OCI-LY7 (cell line): ENCODE results near the gene PDE11A. TPM values are rescaled to one million over a fixed set of nuclear protein-coding genes. Genes with fewer than 3 reads are reported as not detected.

ENCODE experiments used
- BruUV-seq: library from RNA; stranded (reverse); fragments of 400-500 nt; replicated peaks from 2 replicates; lab custom pipeline; 2021; lab: Mats Ljungman, UMichigan
- CTCF ChIA-PET: fragments of 300-600 bp; sonication (Branson Sonifier 250); formaldehyde crosslinking; loops from one replicate; lab custom pipeline; 2022; ENCODE audit warnings: antibody characterized with exemption; ENCODE audit not compliant: unreplicated experiment; lab: Charles Lee
- POLR2A ChIA-PET: fragments of 300-600 bp; sonication (Branson Sonifier 250); formaldehyde crosslinking; loops from one replicate; lab custom pipeline; 2022; ENCODE audit warnings: antibody characterized with exemption; lab: Charles Lee
- DNase-seq: peaks from one replicate; pipeline ENCODE4 v3.0.0-alpha.2; 2015; ENCODE audit warnings: low spot score
- H2AFZ ChIP-seq: fragments of 200-600 bp; sonication (generic), shearing (Covaris generic); 2 replicates; pipeline ENCODE4 v1.6.1; 2014; ENCODE audit warnings: mild to moderate bottlenecking, antibody characterized with exemption, low read length, moderate library complexity
- H3K27ac ChIP-seq: fragments of 200-600 bp; sonication (generic); 2 replicates; pipeline ENCODE4 v1.5.1; 2014; ENCODE audit warnings: mixed run types, low read depth, mild to moderate bottlenecking, moderate library complexity, low read length, inconsistent platforms; ENCODE audit not compliant: poor library complexity, severe bottlenecking
- H3K36me3 ChIP-seq: fragments of 200-600 bp; sonication (generic); 2 replicates; pipeline ENCODE4 v1.6.1; 2014; ENCODE audit warnings: mild to moderate bottlenecking, antibody characterized with exemption, low read length, moderate library complexity, mixed read lengths; ENCODE audit not compliant: insufficient read depth
- H3K4me1 ChIP-seq: fragments of 200-600 bp; sonication (generic); 2 replicates; pipeline ENCODE4 v1.5.1; 2014; ENCODE audit warnings: mild to moderate bottlenecking, low read length; ENCODE audit not compliant: insufficient read depth, poor library complexity, severe bottlenecking
- H3K4me2 ChIP-seq: fragments of 200-600 bp; sonication (generic); 2 replicates; pipeline ENCODE4 v1.6.1; 2014; ENCODE audit warnings: mild to moderate bottlenecking, low read length
- H3K4me3 ChIP-seq: fragments of 200-600 bp; sonication (generic); 2 replicates; pipeline ENCODE4 v1.5.1; 2014; ENCODE audit warnings: mild to moderate bottlenecking, low read depth, low read length; ENCODE audit not compliant: poor library complexity, severe bottlenecking
- H3K79me2 ChIP-seq: fragments of 200-600 bp; sonication (generic); 2 replicates; pipeline ENCODE4 v1.6.1; 2016; ENCODE audit warnings: low read depth, mild to moderate bottlenecking, low read length, moderate library complexity, mixed read lengths; ENCODE audit not compliant: insufficient read depth
- H3K9me2 ChIP-seq: fragments of 200-600 bp; sonication (generic); 2 replicates; pipeline ENCODE4 v1.6.1; 2016; ENCODE audit warnings: mild to moderate bottlenecking, low read length, mixed read lengths; ENCODE audit not compliant: insufficient read depth
- H3K9me3 ChIP-seq: fragments of 200-600 bp; sonication (generic); 2 replicates; pipeline ENCODE4 v1.6.1; 2014; ENCODE audit warnings: mild to moderate bottlenecking, mixed run types, low read length, mixed read lengths
- H4K20me1 ChIP-seq: fragments of 200-600 bp; sonication (generic); 2 replicates; pipeline ENCODE4 v1.6.1; 2014; ENCODE audit warnings: mild to moderate bottlenecking, antibody characterized with exemption, low read length, moderate library complexity, mixed read lengths; ENCODE audit not compliant: insufficient read depth
- EZH2phosphoT487 ChIP-seq: fragments of 200-600 bp; sonication (generic); IDR thresholded peaks from 2 replicates; pipeline ENCODE4 v1.6.1; 2018; ENCODE audit warnings: low read depth, borderline replicate concordance, mild to moderate bottlenecking, mixed run types, antibody characterized with exemption, low read length, moderate library complexity, mixed read lengths
- intact Hi-C: fragments of 100-400 bp; cut with micrococcal nuclease; formaldehyde crosslinking; loops from one replicate; pipeline ENCODE4 v1.10.0; 2022; ENCODE audit not compliant: unreplicated experiment
- total RNA-seq, 2 experiments: library from RNA; depleted of rRNA in 1 of 2; stranded (reverse); fragments of >200 nt in 1 of 2; shearing (Covaris generic) in 1 of 2; gene quantifications; 2 replicates each; pipeline ENCODE4 v1.2.3, GENCODE V29; 2014 to 2022
- TF ChIP-seq, protein P1 (sequence below): fragments of 200-600 bp; sonication (generic); conservative IDR thresholded peaks from 2 replicates; pipeline ENCODE4 v1.5.1; 2014; ENCODE audit warnings: mild to moderate bottlenecking, antibody characterized with exemption, low read length, moderate library complexity, mixed read lengths

PDE11A gene
- total RNA-seq, 2 experiments from 2014 or later = 0.03 TPM; not detected in 1

DNA sequence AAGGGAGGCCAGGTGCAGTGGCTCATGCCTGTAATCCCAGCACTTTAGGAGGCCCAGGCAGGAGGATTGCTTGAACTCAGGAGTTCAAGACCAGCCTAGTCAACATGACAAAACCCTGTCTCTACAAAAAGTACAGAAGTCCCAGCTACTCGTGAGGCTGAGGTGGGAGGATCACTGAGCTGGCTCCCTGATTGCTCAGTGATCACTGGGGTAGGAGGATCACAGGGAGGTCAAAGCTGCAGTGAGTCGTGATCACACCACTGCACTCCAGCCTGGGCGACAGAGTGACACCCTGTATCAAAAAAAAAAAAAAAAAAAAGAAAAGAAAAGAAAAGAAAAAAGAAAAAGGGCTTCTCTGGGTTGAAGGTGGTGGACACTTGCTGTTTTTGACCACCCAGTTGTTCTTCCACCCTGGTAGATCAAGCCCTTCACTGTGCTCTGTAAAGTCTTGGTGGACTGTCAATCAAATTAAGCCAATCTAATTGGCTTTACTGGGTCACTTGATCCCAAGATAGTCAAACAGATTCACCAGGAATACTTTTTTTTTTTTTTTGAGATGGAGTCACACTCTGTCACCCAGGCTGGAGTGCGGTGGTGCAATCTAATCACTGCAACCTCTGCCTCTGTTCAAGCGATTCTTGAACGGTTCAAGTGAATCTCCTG lies 488.4 kb downstream of the PDE11A start:
- H3K79me2 ChIP-seq = no peaks in the 10 kb centered on the region
- intact Hi-C loops = no loop called here
- TF ChIP-seq, protein P1, sequence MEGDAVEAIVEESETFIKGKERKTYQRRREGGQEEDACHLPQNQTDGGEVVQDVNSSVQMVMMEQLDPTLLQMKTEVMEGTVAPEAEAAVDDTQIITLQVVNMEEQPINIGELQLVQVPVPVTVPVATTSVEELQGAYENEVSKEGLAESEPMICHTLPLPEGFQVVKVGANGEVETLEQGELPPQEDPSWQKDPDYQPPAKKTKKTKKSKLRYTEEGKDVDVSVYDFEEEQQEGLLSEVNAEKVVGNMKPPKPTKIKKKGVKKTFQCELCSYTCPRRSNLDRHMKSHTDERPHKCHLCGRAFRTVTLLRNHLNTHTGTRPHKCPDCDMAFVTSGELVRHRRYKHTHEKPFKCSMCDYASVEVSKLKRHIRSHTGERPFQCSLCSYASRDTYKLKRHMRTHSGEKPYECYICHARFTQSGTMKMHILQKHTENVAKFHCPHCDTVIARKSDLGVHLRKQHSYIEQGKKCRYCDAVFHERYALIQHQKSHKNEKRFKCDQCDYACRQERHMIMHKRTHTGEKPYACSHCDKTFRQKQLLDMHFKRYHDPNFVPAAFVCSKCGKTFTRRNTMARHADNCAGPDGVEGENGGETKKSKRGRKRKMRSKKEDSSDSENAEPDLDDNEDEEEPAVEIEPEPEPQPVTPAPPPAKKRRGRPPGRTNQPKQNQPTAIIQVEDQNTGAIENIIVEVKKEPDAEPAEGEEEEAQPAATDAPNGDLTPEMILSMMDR = no peak
- no peak for TF ChIP-seq EZH2phosphoT487
- no peak overlapping the region for H3K4me2 ChIP-seq
- CTCF ChIA-PET = no interaction called here
- no peaks in the 10 kb centered on the region for H3K36me3 ChIP-seq
- H3K27ac ChIP-seq = no peak overlapping the region
- H3K4me1 ChIP-seq = no peaks in the 10 kb centered on the region
- POLR2A ChIA-PET = no interaction called here
- no peak for DNase-seq
- H4K20me1 ChIP-seq = no peaks in the 10 kb centered on the region
- no peaks in the 10 kb centered on the region for H3K9me3 ChIP-seq
- no peaks in the 10 kb centered on the region for H3K9me2 ChIP-seq
- no peak overlapping the region for H3K4me3 ChIP-seq
- no peak overlapping the region for H2AFZ ChIP-seq
- no TSS peak for BruUV-seq

DNA sequence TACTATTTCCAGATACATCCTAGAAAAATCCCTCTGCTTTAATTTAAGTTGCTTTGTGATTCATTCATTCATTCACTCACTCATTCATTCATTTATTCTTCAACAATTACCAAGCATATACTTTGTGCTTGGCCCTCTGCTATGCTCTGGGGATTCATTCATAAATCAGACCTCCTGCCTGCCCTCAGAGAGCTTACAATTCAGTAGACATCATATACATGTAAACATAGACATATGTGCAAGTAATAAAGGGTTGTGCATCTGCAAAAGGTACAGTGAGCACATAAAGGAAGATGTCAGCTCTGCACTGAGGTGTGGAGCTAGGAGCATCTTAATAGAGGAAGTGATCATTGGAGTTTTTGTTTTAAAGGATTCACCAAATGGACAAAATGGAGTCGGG lies 490.6 kb downstream of the PDE11A start:
- no peaks in the 10 kb centered on the region for H3K9me2 ChIP-seq
- no peak overlapping the region for H3K4me2 ChIP-seq
- no TSS peak for BruUV-seq
- H3K36me3 ChIP-seq = no peaks in the 10 kb centered on the region
- no peaks in the 10 kb centered on the region for H3K79me2 ChIP-seq
- H3K4me3 ChIP-seq = no peak overlapping the region
- H3K4me1 ChIP-seq = no peaks in the 10 kb centered on the region
- H3K9me3 ChIP-seq = no peaks in the 10 kb centered on the region
- no peak overlapping the region for H2AFZ ChIP-seq
- H3K27ac ChIP-seq = no peak overlapping the region
- TF ChIP-seq EZH2phosphoT487 = no peak
- TF ChIP-seq, protein P1 = no peak
- ChIA-PET CTCF (no interaction called here), POLR2A (no interaction called here)
- H4K20me1 ChIP-seq = no peaks in the 10 kb centered on the region
- DNase-seq = no peak
- intact Hi-C loops = no loop called here

DNA sequence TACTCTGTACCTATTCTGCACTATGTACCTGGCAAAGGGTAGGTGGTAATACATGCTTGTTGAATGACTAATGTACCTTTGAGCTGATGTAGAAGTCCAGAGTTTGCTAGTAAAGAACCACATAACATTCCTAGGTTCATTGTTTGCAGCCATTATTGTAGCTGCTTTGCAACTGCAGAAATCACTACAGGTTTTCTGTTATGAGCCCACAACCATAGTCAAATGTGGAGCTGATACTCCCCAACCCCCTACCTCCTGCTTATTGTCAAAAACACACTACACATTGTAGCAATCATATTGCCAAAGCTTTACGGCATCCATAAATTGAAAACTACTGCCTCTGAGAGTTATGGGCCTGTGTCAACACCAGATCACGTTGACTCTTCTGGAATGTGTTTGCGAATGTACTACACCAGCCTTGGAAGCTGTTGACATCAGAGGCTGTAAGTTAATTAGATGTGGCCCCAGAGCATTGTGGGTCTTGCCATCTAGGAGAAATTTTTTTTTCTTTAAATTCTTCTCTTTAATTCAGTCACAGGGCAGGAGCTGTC lies 493.0 kb downstream of the PDE11A start:
- H2AFZ ChIP-seq = no peak overlapping the region
- ChIA-PET CTCF (no interaction called here), POLR2A (interaction anchor here (1.0 kb wide), 1 partner anchor 87 kb away, joined by 3 read pairs; no protein-coding TSS in a partner anchor)
- H4K20me1 ChIP-seq = no peaks in the 10 kb centered on the region
- TF ChIP-seq EZH2phosphoT487 = no peak
- TF ChIP-seq, protein P1 = no peak
- H3K79me2 ChIP-seq = no peaks in the 10 kb centered on the region
- H3K9me3 ChIP-seq = no peaks in the 10 kb centered on the region
- no peak overlapping the region for H3K4me3 ChIP-seq
- H3K9me2 ChIP-seq = no peaks in the 10 kb centered on the region
- BruUV-seq = no TSS peak
- intact Hi-C loops = no loop called here
- H3K27ac ChIP-seq = no peak overlapping the region
- H3K36me3 ChIP-seq = no peaks in the 10 kb centered on the region
- no peaks in the 10 kb centered on the region for H3K4me1 ChIP-seq
- H3K4me2 ChIP-seq = no peak overlapping the region
- no peak for DNase-seq
